GM18951 (cell line): Measurements from ENCODE around the gene INTS4.
A peak's percentile ranks its signal among the peaks of the same experiment; 100 is the strongest.
"Not testable (repeated sequence)": the region's sequence is repeated elsewhere in the genome, so short reads cannot be mapped to it uniquely, and the experiment has no call there.

Experiments used
- POLR2A ChIP-seq: IDR thresholded peaks from 4 replicates; pipeline ENCODE4 v1.6.1; 2011; ENCODE audit warnings: mild to moderate bottlenecking; ENCODE audit not compliant: insufficient read length, insufficient read depth; ENCODE audit errors: extremely low read depth
- in situ Hi-C: fragments of 300-500 bp; cut with MboI; formaldehyde crosslinking; loops from one replicate; pipeline ENCODE4 v1.12.0; 2022; ENCODE audit warnings: low sequenced_read_pairs, mixed read lengths, inconsistent platforms; ENCODE audit not compliant: unreplicated experiment

The INTS4 gene

GRCh38 chr11:77994434-77995362, at the start of gene INTS4:
Gene INTS4, minus strand, starts transcription at chr11:77994668. Its CDS starts 25 bp downstream, at chr11:77994643.
- peak; percentile 76 for TF ChIP-seq POLR2A
- in situ Hi-C loops, result no loop called here

GRCh38 chr11:78041843-78042440, 47.5 kb upstream of the INTS4 start:
- TF ChIP-seq POLR2A, result no peak
- in situ Hi-C loops, result no loop called here

- in situ Hi-C loops, result not testable (repeated sequence)
Observed at GRCh38 chr11:78041380-78041719, 46.9 kb upstream of the INTS4 start.

- in situ Hi-C loops, result no loop called here
- TF ChIP-seq POLR2A, result no peak
Observed at GRCh38 chr11:78040691-78041379, 46.4 kb upstream of the INTS4 start.

- no peak for TF ChIP-seq POLR2A
- in situ Hi-C loops, result no loop called here
Observed at GRCh38 chr11:78039919-78040671, 45.6 kb upstream of the INTS4 start.

- in situ Hi-C loops, result no loop called here
- TF ChIP-seq POLR2A, result no peak
Observed at GRCh38 chr11:78039391-78039918, 45.0 kb upstream of the INTS4 start.

GRCh38 chr11:78038697-78039313, 44.3 kb upstream of the INTS4 start:
- in situ Hi-C loops, result no loop called here
- no peak for TF ChIP-seq POLR2A

GRCh38 chr11:78037825-78038620, 43.6 kb upstream of the INTS4 start:
- in situ Hi-C loops, result no loop called here

GRCh38 chr11:78037056-78037455, 42.6 kb upstream of the INTS4 start:
- in situ Hi-C loops, result no loop called here
- no peak for TF ChIP-seq POLR2A

More at GRCh38 chr11:78037825-78038620, 43.6 kb upstream of the INTS4 start:
- no peak for TF ChIP-seq POLR2A

GRCh38 chr11:78036313-78036712, 41.8 kb upstream of the INTS4 start:
- no peak for TF ChIP-seq POLR2A
- in situ Hi-C loops, result no loop called here

GRCh38 chr11:78034623-78035022, 40.2 kb upstream of the INTS4 start:
- in situ Hi-C loops, result no loop called here
- TF ChIP-seq POLR2A, result no peak

GRCh38 chr11:78033040-78033439, 38.6 kb upstream of the INTS4 start:
- in situ Hi-C loops, result no loop called here
- no peak for TF ChIP-seq POLR2A

GRCh38 chr11:78032090-78032489, 37.6 kb upstream of the INTS4 start:
- TF ChIP-seq POLR2A, result no peak
- in situ Hi-C loops, result no loop called here
